CD8-positive, alpha-beta memory T cell (primary cell): ENCODE results near the gene LIF. TPM values are rescaled to one million over a fixed set of nuclear protein-coding genes. Genes with fewer than 3 reads are reported as not detected.

Experiments used
- CTCF ChIA-PET: fragments of 350-600 bp; sonication (Branson Sonifier 250); formaldehyde crosslinking; loops from one replicate; lab custom pipeline; 2021; ENCODE audit warnings: antibody characterized with exemption; lab: Charles Lee
- POLR2A ChIA-PET: fragments of 350-600 bp; sonication (Branson Sonifier 250); formaldehyde crosslinking; loops from one replicate; lab custom pipeline; 2021; ENCODE audit warnings: antibody characterized with exemption; lab: Charles Lee
- DNase-seq, 5 donors: peaks; one replicate each; pipeline versions ENCODE4 v3.0.0 to v3.0.0-alpha.2; 2020 to 2022; ENCODE audit warnings: mixed read lengths in 1 of 5
- H3K27ac ChIP-seq: one replicate; pipeline ENCODE4 v1.7.0; 2013; ENCODE audit warnings: low read depth, mild to moderate bottlenecking, low read length, moderate library complexity
- H3K27me3 ChIP-seq: 2 replicates; pipeline ENCODE4 v1.7.0; 2013; ENCODE audit warnings: low read length, mild to moderate bottlenecking; ENCODE audit not compliant: insufficient read depth, poor library complexity, severe bottlenecking
- H3K36me3 ChIP-seq: 2 replicates; pipeline ENCODE4 v1.7.0; 2013; ENCODE audit warnings: mild to moderate bottlenecking, low read length, moderate library complexity; ENCODE audit not compliant: insufficient read depth
- H3K4me1 ChIP-seq: 2 replicates; pipeline ENCODE4 v1.7.0; 2013; ENCODE audit warnings: mild to moderate bottlenecking, low read length, moderate library complexity; ENCODE audit not compliant: insufficient read depth
- H3K4me3 ChIP-seq: 2 replicates; pipeline ENCODE4 v1.7.0; 2013; ENCODE audit warnings: mild to moderate bottlenecking, low read length
- H3K9me3 ChIP-seq: 2 replicates; pipeline ENCODE4 v1.7.0; 2013; ENCODE audit warnings: mild to moderate bottlenecking, low read length
- H3K27ac Mint-ChIP-seq, 8 donors: one replicate each; pipeline ENCODE4 v1.8.0; 2020 to 2021; ENCODE audit warnings: mixed read lengths in 8 of 8, mild to moderate bottlenecking in 6 of 8, inconsistent platforms in 3 of 8, moderate library complexity in 3 of 8
- H3K27me3 Mint-ChIP-seq, 2 donors: one replicate each; pipeline ENCODE4 v1.8.0; 2020 to 2021; ENCODE audit warnings: mixed read lengths in 2 of 2, mild to moderate bottlenecking in 1 of 2, moderate library complexity in 1 of 2
- H3K36me3 Mint-ChIP-seq, 3 donors: one replicate each; pipeline ENCODE4 v1.8.0; 2020 to 2021; ENCODE audit warnings: mixed read lengths in 3 of 3, inconsistent platforms in 1 of 3, mild to moderate bottlenecking in 1 of 3
- H3K4me1 Mint-ChIP-seq, 3 donors: one replicate each; pipeline ENCODE4 v1.8.0; 2020 to 2021; ENCODE audit warnings: mixed read lengths in 3 of 3, inconsistent platforms in 1 of 3, mild to moderate bottlenecking in 1 of 3
- H3K4me3 Mint-ChIP-seq, 7 donors: one replicate each; pipeline ENCODE4 v1.8.0; 2020 to 2021; ENCODE audit warnings: mixed read lengths in 7 of 7, mild to moderate bottlenecking in 6 of 7, moderate library complexity in 4 of 7, inconsistent platforms in 2 of 7
- H3K9me3 Mint-ChIP-seq, 5 donors: one replicate each; pipeline ENCODE4 v1.8.0; 2020 to 2022; ENCODE audit warnings: mixed read lengths in 5 of 5, mild to moderate bottlenecking in 3 of 5, moderate library complexity in 2 of 5, inconsistent platforms in 1 of 5
- polyA plus RNA-seq: library from polyadenylated mRNA; unstranded; fragments of 300-500 nt; fragmentation: Illumina TruSeq; gene quantifications from one replicate; pipeline ENCODE4 v1.2.3, GENCODE V29; 2021
- total RNA-seq, 2 experiments: library from RNA; stranded (reverse); gene quantifications; one replicate each; pipeline ENCODE4 v1.2.3, GENCODE V29; 2021

The LIF gene
- total and polyA plus RNA-seq, 3 experiments from 2014 or later, result 87.5 to 88.6 TPM; not detected in 1

DNA sequence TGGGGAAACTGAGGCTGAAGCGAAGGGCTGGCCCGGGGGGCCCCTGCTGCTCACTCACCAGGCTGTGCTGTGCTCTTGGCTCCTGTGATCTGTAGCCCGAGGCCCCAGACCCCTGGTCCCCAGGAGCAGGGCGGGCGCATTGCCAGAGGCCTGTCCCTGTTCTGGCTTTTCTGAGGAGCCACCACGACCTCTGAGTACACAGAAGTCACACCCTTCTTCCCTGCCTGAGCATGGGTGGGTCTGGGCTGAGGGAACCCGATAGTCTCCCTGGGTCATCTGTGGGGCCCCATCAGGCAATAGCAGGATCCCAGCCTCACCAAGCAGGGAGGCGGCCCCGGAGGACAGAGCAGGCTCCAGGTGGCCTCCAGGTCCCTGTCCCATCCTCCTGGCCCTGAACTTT is 37.6 kb upstream of the LIF start:
- peaks cover 0 to 5% of the 10 kb centered on the region in 2 donors for H3K27me3 Mint-ChIP-seq
- ChIA-PET CTCF (interaction anchor here (7.4 to 9.0 kb wide), 2 partner anchors 20 to 103 kb away, joined by 82 to 246 read pairs; partner anchors contain the start of genes OSM and RNF215), POLR2A (interaction anchor here (0.6 kb wide), 1 partner anchor 107 kb away, joined by 5 read pairs; no protein-coding TSS in a partner anchor)
- peak overlapping the region in 1 of 8 donors; percentile 29 for H3K27ac Mint-ChIP-seq
- no peak overlapping the region for H3K4me3 ChIP-seq
- DNase-seq, result no peak
- no peaks in the 10 kb centered on the region for H3K9me3 Mint-ChIP-seq
- H3K4me1 Mint-ChIP-seq, result peaks cover 11 to 24% (median 15%) of the 10 kb centered on the region in 3 donors
- no peak overlapping the region for H3K27ac ChIP-seq
- H3K27me3 ChIP-seq, result no peaks in the 10 kb centered on the region
- H3K4me1 ChIP-seq, result peaks cover 29% of the 10 kb centered on the region
- no peaks in the 10 kb centered on the region for H3K9me3 ChIP-seq
- H3K4me3 Mint-ChIP-seq, result no peak overlapping the region
- peaks cover 0 to 14% (median 0%) of the 10 kb centered on the region in 3 donors for H3K36me3 Mint-ChIP-seq
- no peaks in the 10 kb centered on the region for H3K36me3 ChIP-seq

DNA sequence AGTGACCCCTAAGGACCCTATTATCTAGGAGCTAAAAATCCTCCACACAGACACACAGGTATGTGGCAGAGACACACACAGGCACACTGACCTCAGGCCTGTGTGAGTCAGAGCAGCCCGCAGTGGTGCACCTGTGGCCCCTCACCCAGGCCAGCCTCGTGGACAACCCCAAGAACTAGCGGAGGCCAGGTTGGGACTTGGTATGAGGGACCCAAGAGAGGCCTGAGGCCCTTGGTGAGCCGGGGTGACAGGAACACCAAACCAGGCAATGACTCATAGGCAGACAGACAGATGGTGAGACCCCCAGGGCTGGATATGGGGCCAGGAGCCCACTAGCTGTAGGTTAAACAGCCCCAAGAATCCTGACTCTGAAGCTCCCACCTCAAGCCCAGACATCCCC is 36.8 kb upstream of the LIF start:
- Mint-ChIP-seq H3K9me3 (no peaks in the 10 kb centered on the region), H3K4me3 (peak overlapping the region in 1 of 7 donors; percentile 16), H3K27me3 (peaks cover 2 to 12% of the 10 kb centered on the region in 2 donors), H3K27ac (no peak overlapping the region), H3K36me3 (peaks cover 0 to 14% (median 0%) of the 10 kb centered on the region in 3 donors), H3K4me1 (peaks cover 8 to 18% (median 13%) of the 10 kb centered on the region in 3 donors)
- H3K36me3 ChIP-seq, result no peaks in the 10 kb centered on the region
- H3K9me3 ChIP-seq, result no peaks in the 10 kb centered on the region
- H3K4me1 ChIP-seq, result peaks cover 23% of the 10 kb centered on the region
- DNase-seq, result no peak
- H3K27ac ChIP-seq, result no peak overlapping the region
- POLR2A ChIA-PET, result no interaction called here
- no peaks in the 10 kb centered on the region for H3K27me3 ChIP-seq
- H3K4me3 ChIP-seq, result no peak overlapping the region
- CTCF ChIA-PET, result interaction anchor here (1.0 to 7.4 kb wide), 2 partner anchors 19 to 104 kb away, joined by 4 to 82 read pairs; partner anchors contain the start of genes OSM and RNF215

DNA sequence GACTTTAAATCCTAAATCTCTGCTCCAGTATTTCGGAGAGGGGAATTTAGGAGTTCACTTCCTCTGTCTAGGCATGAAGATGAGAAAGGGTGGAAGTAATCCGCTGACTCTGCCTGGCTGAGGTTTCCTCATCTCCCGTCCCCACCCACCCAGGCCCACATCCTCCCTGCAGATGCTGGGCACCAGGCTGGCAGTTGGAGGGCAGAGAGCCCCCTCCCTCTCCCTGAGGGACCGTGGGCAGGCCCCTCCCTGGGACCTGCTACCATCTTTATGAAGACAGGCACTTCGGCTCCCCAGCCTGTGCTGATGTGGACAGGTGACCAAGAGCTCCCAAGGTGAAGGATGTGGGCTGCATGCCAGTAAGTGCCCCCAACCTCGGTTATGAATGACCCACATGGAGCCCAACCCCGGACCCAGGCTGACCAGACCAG is 36.1 kb upstream of the LIF start:
- Mint-ChIP-seq H3K27ac (no peak overlapping the region), H3K9me3 (no peaks in the 10 kb centered on the region), H3K36me3 (peaks cover 0 to 14% (median 0%) of the 10 kb centered on the region in 3 donors), H3K27me3 (peaks cover 2 to 18% of the 10 kb centered on the region in 2 donors), H3K4me3 (no peak overlapping the region), H3K4me1 (peaks cover under 1 to 11% (median 7%) of the 10 kb centered on the region in 3 donors)
- peaks cover 17% of the 10 kb centered on the region for H3K4me1 ChIP-seq
- no peak for DNase-seq
- H3K36me3 ChIP-seq, result no peaks in the 10 kb centered on the region
- ChIA-PET POLR2A (interaction anchor here (0.5 kb wide), 1 partner anchor 701 kb away, joined by 4 read pairs; no protein-coding TSS in a partner anchor), CTCF (interaction anchor here (0.8 to 7.4 kb wide), 4 partner anchors 18 to 175 kb away, joined by 3 to 82 read pairs (median 4); partner anchors contain the start of genes OSM and RNF215)
- H3K27me3 ChIP-seq, result no peaks in the 10 kb centered on the region
- H3K27ac ChIP-seq, result no peak overlapping the region
- H3K9me3 ChIP-seq, result no peaks in the 10 kb centered on the region
- no peak overlapping the region for H3K4me3 ChIP-seq

DNA sequence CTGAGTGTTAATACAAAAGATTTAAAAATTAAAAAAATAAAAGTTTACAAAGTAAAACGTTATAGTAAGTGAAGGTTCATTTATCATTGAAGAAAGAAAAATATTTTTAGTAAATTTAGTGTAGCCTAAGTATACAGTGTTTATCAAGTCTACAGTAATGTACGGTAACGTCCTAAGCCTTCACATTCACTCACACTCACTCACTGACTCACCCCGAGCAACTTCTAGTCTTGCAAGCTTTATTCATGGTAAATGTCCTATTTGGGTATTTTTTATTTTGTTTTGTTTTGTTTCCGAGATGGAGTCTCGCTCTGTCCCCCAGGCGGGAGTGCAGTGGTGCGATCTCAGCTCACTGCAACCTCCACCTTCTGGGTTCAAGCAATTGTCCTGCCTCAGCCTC is 33.9 kb upstream of the LIF start:
- Histone ChIP-seq H3K9me3 (no peaks in the 10 kb centered on the region), H3K36me3 (no peaks in the 10 kb centered on the region), H3K27ac (no peak overlapping the region), H3K4me3 (no peak overlapping the region), H3K27me3 (no peaks in the 10 kb centered on the region), H3K4me1 (peaks cover 27% of the 10 kb centered on the region)
- Mint-ChIP-seq H3K27me3 (peaks cover 2 to 28% of the 10 kb centered on the region in 2 donors), H3K27ac (no peak overlapping the region), H3K4me1 (peaks cover 10 to 13% (median 12%) of the 10 kb centered on the region in 3 donors), H3K36me3 (peaks cover 0 to 10% (median 0%) of the 10 kb centered on the region in 3 donors), H3K9me3 (no peaks in the 10 kb centered on the region), H3K4me3 (no peak overlapping the region)
- ChIA-PET POLR2A (no interaction called here), CTCF (interaction anchor here (1.0 to 1.7 kb wide), 3 partner anchors 17 to 143 kb away, joined by 3 to 10 read pairs (median 6); partner anchors contain the start of gene RNF215)
- DNase-seq, result no peak

DNA sequence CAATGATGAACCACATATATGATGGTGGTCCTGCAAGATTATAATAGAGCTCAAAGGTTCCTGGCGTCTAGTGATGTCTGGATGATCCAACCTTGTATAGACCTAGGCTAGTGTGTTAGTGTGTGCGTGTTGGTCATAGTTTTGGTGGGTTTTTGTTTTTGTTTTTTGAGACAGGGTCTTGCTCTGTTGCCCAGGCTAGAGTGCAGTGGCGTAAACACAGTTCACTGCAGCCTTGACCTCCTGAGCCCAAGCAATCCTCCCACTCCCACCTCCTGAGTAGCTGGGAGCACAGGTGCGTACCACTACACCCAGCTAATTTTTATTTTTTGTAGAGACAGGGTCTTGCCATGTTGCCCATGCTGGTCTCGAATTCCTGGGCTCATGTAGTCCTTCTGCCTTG is 33.4 kb upstream of the LIF start:
- H3K27ac Mint-ChIP-seq, result no peak overlapping the region
- Histone ChIP-seq H3K4me3 (no peak overlapping the region), H3K36me3 (no peaks in the 10 kb centered on the region), H3K4me1 (peaks cover 32% of the 10 kb centered on the region), H3K27me3 (no peaks in the 10 kb centered on the region), H3K27ac (no peak overlapping the region), H3K9me3 (no peaks in the 10 kb centered on the region)
- H3K36me3 Mint-ChIP-seq, result peaks cover 0 to 6% (median 0%) of the 10 kb centered on the region in 3 donors
- ChIA-PET CTCF (interaction anchor here (1.0 to 1.7 kb wide), 5 partner anchors 8 to 172 kb away, joined by 3 to 10 read pairs (median 6); partner anchors contain the start of genes CASTOR1 and RNF215), POLR2A (no interaction called here)
- peaks cover 2 to 31% of the 10 kb centered on the region in 2 donors for H3K27me3 Mint-ChIP-seq
- peaks cover 14 to 17% (median 15%) of the 10 kb centered on the region in 3 donors for H3K4me1 Mint-ChIP-seq
- no peaks in the 10 kb centered on the region for H3K9me3 Mint-ChIP-seq
- no peak overlapping the region for H3K4me3 Mint-ChIP-seq
- DNase-seq, result no peak

DNA sequence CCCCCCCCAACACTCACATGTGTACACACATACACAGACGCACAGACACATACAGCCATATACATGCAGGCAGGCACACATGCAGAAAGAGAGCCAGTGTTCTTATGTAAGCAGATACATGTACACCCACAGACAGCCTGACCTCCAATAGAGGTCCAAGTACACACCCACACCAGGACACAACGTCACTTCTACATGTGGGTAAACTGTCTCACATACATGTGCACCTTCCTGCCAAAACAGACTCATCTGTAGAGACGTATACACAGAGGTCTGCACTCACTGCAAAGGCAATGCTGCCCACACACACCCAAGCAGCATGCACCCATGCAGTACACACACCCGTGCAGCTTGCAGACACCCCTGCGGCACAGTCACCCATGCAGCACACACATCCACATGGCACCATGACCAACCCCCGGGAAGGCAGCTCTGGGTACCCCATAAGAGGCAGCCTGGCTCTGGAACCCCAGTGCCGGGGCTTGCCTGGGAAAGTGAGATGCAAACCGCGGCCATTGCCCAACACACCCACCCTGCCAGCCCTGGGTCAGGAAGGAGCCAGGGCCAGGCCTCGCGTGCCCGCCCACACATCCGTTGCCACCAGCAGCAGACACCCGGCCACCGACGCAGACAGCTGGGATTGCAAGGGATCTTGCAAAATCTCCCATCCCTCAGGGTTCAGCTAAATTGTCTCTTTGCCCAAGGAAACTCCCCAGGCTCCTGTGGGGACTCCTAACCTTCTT is 32.7 kb upstream of the LIF start:
- DNase-seq, result no peak
- CTCF ChIA-PET, result interaction anchor here (1.2 to 1.7 kb wide), 4 partner anchors 8 to 171 kb away, joined by 3 to 10 read pairs (median 6); partner anchors contain the start of gene CASTOR1

DNA sequence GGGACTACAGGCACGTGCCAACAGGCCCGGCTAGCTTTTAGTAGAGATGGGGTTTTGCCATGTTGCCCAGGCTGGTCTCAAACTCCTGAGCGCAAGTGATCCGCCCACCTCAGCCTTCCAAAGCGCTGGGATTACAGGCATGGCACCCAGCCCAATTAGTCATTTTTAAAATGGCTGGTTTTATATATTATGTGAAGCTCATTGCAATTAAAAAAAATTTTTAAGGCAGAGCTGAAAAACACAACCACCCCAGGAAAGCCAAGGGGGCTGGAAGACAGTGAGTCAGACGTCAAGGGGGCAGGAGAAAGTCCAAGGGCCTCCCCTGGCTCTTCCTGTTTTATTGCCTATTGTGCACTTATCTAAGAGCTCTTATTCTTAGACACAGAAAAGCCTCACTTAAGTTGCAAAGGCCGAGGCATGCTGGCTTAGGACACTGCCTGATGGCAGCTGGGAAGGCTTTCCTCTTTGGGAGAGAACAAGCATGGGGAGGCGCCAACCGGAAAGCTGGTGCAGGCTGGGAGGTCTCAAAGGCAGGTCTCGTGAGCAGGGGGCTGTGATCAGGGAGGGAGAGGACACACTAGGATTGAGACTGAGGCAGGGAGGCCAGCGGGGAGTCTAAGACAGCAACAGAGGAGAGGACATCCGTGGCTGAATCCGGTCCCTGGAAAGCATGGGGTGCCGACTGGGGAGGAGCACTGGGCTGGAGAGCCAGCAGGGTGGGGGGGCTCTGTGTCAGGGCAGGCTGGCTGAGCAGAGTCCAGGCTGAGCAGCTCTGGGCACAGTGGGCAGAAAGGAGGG is 31.2 kb upstream of the LIF start:
- Mint-ChIP-seq H3K27ac (peak overlapping the region in 1 of 8 donors; percentile 76), H3K36me3 (no peaks in the 10 kb centered on the region), H3K4me3 (no peak overlapping the region), H3K9me3 (no peaks in the 10 kb centered on the region), H3K4me1 (peaks cover 14 to 27% (median 17%) of the 10 kb centered on the region in 3 donors), H3K27me3 (peaks cover 4 to 31% of the 10 kb centered on the region in 2 donors)
- ChIA-PET POLR2A (no interaction called here), CTCF (interaction anchor here (1.1 to 1.5 kb wide), 2 partner anchors 10 to 110 kb away, joined by 6 read pairs; partner anchors contain the start of gene RNF215)
- H3K4me3 ChIP-seq, result no peak overlapping the region
- no peak for DNase-seq
- H3K36me3 ChIP-seq, result no peaks in the 10 kb centered on the region
- no peaks in the 10 kb centered on the region for H3K9me3 ChIP-seq
- no peak overlapping the region for H3K27ac ChIP-seq
- peaks cover 28% of the 10 kb centered on the region for H3K4me1 ChIP-seq
- H3K27me3 ChIP-seq, result no peaks in the 10 kb centered on the region

More for the DNA sequence above, 32.7 kb upstream of the LIF start:
- no peak overlapping the region for H3K27ac ChIP-seq
- Mint-ChIP-seq H3K27me3 (peaks cover 4 to 31% of the 10 kb centered on the region in 2 donors), H3K36me3 (peaks cover 0 to under 1% (median 0%) of the 10 kb centered on the region in 3 donors), H3K9me3 (no peaks in the 10 kb centered on the region), H3K4me3 (no peak overlapping the region), H3K4me1 (peaks cover 14 to 20% (median 15%) of the 10 kb centered on the region in 3 donors), H3K27ac (peak overlapping the region in 1 of 8 donors; percentile 82)
- POLR2A ChIA-PET, result no interaction called here
- no peaks in the 10 kb centered on the region for H3K36me3 ChIP-seq
- no peak overlapping the region for H3K4me3 ChIP-seq
- H3K9me3 ChIP-seq, result no peaks in the 10 kb centered on the region
- H3K4me1 ChIP-seq, result peaks cover 32% of the 10 kb centered on the region
- H3K27me3 ChIP-seq, result no peaks in the 10 kb centered on the region
